G401.6 (cell line): ENCODE results near the gene ILKAP.

Experiments
- FAIRE-seq: peaks from 2 replicates; lab custom pipeline; 2012; peaks lifted over from hg19 to GRCh38; lab: Jason Lieb, UNC

Gene ILKAP

DNA sequence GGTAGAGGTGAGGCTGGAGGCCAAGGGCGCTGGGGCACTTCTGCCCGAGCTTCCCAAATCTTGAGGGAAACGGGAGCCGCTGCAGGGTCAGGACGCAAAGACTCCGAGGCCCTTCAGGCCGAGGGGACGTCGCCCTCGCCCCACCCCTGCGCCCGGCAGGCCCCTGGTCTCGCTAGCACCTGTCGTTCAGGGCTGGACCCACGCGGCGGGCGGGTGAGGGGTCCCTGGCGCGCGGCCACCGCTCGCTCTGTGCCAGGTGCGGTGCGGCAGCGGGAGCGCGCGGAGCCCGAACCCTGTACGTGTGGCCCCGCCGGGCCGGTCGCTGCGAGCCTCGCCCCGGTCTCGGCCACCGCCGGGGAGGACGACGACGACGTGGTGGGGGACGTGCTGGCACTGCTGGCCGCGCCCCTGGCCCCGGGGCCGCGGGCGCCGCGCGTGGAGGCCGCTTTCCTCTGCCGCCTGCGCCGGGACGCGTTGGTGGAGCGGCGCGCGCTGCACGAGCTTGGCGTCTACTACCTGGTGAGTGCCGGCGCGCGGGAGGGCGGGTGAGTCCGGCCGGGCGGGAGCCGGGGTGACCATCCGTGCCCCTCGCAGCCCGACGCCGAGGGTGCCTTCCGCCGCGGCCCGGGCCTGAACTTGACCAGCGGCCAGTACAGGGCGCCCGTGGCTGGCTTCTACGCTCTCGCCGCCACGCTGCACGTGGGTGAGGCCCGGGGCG, 39.9 kb downstream of the ILKAP start:
- no peak for FAIRE-seq

DNA sequence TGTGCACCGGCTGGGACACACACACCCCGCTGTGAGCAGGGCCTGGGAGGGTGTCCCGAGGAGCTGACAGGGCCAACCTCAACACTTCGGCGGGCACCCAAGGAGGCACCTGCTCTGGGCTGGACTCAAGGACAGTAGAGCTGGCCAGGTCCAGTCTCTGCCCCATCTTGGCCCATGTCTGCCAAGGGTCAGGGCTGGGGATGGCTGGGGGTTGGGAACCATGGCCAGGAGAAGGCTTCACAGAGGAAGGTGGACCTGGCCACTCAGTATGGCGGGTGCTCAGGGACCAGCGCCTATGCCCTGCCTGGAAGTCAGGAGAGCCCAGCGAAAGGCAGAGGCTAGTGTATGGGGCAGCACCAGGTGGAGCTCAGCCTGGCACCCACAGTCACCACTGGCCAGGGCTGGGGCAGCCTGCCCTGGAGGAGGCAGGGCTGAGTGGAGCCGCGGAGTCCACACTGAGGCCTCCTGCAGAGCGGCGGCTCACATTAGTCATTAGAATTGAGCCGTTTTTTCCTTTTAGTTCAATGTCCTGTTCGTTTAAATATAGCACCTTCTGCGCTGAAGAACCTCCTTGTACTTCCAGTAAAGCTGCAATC, 40.6 kb downstream of the ILKAP start:
- FAIRE-seq, result no peak

DNA sequence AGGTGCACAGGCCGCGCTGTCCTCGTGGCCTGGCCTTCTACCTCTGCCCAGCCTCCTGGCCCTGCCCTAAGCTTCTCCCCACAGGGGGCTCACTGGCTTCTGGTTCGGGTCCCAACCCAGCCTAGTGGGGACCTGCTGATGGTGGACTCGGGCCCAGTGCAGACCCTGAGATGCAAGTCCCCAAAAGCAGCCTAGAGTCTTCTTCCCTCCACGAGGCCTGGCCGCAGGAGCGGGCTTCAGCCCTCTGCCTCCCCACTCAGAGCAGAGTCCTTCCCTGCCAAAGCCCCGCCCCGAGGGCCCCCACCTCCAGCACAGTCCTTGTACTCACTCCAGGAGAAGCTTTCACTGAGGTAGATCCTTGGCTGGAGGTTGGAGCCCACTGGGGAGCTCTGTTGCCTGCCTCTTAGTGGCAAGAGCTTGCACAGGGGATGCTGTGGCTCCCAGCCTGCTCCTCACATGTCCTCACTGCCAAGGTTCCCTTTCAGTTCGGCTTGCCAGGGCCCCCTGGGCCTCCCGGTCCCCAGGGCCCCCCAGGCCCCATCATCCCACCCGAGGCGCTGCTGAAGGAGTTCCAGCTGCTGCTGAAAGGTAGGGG, 41.1 kb downstream of the ILKAP start:
- no peak for FAIRE-seq

DNA sequence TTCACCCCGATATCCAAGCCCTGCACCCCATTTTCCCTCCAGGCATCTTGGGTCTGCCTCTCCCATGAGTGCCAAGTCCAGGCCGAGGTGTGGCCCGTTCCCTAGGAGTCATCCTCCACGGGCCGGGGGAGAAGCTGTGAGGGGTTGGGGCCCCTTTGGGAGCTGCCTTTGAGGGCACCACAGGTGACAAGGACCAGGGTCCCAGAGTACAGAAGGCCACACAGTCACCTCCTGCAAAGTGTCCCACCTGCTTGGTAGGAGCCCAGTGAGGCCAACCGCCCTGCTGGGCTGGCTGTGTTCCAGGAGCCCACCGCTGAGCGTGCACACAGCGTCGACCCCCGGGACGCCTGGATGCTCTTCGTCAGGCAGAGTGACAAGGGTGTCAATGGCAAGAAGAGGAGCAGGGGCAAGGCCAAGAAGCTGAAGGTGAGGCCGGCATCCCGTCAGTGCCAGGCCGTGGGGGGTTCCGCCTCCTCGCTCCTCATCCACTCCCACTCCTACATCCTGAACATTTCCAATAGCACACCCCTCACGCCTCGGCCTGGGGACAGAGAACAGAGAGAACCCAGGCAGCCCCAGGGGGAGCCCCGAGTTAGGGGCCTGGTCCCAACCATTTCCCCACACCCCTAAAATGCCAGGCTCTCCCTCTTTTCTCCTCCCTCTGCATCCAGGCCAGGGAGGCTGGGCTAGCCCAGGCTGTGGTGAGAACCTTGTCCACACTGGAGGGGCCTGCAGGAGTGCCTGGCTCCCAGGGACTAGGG, 42.0 kb downstream of the ILKAP start:
- FAIRE-seq, result no peak

DNA sequence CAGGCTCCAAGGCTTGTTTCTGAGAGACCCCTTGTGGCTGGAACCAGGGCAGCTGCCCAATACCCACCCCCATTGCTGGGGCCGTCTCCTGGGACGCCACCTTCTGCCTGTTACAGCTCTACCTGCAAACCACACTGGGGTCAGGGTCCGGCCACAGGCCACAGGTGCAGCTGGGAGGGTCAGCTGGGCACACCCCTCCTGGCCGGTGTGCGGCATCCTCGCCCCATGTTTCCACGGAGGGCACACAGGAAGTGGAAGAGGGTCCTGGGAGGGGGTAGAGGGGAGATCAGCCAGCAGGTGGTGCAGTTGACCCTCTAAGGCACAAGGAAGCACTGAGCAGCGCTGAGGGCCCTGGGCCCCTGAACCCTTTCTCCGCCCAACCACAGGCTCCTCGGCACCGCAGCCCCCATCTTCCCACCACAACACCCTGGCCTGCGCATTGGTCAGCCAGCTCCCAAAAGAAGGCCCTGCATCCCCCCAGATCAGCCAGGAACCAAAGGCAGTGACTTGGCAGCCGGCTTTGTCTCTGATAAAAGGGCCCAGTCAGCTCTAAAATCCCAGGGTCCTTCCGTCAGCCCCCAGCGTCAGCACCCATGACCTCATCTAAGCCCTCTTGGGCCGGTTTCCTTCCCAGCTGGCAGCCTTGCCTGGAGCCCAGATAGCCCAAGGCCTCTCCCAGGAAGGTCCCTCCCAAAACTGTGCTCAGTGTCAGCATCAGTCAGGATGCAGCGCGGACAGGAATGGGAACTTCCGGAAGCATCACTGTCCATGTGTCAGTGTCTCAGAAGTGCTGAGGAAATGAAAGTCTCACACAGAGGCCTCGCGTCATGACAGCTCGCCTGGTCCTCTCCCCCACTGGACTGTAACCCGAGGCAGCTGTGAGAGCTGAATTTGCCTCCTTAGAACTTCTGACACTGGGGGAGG, 43.0 kb downstream of the ILKAP start:
- no peak for FAIRE-seq

DNA sequence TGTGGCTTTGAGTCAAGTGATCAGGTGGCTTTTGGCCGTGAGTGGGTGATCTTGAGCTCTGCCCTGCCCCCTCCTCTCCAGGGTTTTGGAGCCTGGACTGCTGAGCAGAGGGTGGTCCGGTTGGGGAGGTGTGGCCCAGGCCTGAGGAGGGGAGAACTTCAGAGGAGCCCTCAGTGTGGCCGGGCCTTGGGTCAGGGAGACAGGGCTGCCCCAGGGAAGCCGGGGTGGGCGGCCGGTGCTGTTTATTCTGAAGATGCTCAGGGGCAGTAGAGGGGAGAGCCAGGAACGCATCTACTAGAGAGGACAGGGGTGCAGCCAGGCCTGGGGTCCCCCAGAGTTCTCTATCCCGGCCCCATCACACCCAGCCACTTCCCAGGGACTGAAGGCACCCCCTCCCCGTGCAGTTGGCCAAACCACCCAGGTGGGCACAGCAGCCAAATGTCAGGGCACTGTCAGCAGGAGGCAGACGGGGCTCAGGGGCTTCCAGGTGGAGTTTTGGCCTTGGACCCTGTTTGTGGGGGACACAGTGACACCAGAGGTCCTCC, 43.8 kb downstream of the ILKAP start:
- no peak for FAIRE-seq

DNA sequence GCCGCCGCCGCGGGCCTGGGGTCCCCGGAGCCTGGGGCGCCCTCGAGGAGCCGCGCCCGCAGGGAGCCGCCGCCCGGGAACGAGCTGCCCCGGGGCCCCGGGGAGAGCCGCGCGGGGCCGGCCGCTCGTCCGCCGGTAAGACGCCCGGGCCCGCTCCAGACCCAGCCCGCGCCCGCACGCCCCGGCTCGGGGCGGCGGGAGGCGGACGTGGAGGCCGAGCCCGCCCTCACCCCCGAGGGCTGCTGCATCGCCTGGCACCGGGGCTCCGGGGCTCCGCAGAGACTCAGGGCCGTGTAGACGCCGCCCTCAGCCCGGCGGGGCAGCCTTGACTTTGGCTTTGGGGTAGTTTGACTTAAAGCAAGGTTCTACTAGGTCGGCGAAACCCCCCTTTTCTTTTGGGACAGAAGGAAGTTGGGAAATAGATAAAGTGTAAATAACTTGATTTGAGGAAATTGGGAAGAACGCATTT, 44.4 kb downstream of the ILKAP start:
- no peak for FAIRE-seq

DNA sequence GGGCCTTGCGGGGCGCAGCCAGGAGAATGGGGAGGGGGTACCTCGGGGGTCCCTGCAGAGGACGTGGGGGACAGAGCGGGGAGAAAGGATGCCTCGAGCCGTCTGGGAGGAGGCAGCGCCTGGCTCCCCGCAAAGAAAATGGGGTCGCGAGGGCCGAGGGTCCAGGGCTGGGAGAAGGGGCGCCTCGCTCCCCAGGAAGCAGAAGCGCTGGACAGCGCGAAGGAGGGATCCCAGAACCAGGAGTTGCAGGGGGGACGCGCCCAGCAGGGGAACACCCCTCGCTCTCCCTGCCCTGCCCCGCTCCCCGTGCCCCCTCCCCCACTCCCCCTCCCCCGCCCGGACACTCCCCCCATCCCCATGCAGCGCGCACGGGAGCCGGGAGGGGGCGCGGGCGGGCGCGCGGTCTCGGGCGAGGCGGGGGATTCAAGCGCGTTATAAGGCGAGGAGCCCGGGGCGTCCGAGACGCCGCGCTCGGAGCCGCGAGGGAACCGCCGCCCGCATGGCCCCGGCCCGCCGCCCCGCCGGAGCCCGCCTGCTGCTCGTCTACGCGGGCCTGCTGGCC, 44.9 kb downstream of the ILKAP start, which contains the start of gene ERFE:
Gene ERFE, plus strand, starts transcription at position 462 of the 562 bp plus-strand sequence. Its CDS starts 38 bp downstream, at position 500.
- no peak for FAIRE-seq

DNA sequence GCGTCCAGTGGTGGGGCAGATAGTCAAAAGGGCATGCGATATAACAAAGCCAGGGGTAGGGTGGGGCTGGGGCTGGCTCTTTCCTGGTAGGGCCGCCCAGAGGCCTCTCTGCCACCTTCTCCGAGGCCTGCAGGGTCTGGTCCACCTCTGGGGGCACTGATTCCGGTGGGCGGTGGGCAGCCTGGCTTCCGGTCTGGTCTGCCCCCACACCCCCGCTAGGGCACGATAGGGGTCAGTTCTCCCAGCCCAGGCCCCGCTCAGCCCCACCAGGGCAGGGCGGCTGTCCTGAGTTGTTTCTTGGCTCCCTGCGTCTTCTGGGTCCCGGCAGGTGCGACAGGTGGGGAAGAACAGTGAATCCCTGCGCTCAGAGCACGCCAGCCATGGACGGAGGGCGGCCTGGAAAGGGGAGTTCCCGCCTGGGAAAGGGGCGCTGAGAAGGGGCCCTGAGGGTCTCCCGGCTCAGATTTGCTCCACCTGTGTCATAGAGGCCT, 45.4 kb downstream of the ILKAP start:
- no peak for FAIRE-seq

DNA sequence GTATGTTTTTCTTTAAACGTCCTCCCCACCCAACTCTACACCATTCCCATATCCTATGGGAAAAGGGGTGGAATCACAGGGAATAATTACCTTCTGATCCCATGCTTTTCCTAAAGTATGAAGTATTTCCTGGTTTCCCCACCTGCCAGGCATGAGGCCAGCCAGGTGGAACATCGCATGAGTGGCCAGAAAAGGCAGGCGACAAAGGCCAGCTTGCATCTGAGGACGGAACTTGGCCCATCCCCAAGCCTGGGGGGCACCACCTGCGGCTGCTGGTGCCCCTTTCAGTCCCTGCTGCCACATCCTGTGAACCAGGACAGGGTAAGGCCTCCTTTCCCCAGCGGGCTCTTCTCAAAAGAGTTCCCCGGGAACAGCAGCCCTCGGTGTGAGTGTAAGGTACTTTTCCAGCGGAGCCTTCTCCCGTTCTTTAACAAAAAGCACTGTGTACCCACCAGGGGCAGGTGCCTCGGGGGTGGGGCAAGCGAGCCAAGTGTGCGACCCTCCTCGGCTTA, 45.9 kb downstream of the ILKAP start:
- no peak for FAIRE-seq

DNA sequence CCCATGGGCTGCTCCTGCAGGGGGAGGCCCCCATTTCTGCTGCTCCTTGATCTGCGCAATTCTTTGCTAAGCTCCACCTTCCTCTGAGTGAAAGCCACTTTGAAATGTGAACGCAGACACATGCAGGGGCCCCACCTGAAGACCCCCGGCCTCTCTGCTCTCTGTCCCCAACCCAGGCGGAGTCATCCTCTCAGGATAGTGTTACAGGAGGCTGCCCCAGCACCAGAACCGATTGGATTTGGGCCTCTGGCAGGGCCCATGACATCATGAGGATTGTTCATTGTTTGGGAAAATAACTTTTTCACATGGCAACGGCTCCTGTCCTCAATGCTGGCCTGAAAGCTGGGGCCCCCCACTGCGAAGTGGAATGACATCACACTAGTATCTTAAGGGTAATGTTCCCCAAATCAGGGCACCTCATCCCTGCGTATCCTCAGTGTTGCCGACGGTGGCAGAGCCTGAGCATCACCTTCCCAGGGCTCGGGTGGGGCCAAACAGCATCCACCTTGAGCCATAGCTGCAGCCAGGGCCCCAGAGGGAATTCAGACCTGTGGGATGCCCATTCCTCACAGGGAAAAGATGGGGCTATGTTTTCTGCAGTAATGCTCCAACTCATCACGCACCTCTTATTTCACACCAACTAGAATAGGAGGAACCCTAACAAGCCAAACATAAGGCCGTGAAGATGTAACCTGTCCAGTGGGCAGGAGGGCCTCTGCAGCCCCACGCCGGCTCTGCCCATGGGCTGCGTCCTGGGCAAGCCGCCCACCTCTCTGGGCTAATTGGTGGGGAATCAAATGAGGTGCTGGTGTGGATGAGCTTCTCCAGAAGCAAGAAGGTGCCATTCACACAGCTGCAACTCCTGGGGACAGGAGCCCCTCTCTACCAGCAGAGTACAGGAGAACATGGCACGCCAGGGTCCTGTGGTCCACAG, 47.5 kb downstream of the ILKAP start:
- no peak for FAIRE-seq

DNA sequence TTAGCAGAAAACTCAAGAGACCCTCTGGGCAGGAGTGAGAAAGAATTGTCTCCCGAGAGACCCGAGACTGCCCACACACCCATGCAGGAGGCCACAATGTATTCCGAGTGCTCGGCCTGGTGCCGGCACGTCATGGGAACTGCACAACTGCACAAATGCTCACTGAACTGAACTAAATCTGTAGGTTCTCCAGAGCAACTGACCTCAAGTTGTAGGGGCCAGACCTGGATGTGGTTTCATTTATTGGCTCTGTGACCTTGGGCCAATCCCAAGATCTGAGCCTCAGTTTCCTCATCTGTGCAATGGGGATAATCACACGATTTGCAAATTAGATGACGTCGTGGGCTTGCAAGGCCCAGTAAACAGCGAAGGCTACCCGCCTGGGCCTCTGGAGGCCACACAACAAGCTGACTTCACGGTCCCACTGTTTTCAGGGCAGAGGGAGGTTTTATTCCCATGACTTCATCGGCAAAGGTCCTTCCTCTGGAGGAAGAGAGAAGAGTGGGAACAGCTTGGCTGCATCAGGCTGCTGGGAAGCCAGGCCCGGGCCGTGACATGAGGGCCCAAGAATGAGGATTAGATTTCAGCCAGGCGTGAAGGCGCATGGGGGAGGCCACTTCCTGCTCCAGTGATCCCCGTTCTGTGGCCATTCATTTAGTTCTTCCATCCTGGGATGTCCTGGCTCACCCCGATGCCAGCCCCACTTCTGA, 48.3 kb downstream of the ILKAP start:
- FAIRE-seq, result no peak

DNA sequence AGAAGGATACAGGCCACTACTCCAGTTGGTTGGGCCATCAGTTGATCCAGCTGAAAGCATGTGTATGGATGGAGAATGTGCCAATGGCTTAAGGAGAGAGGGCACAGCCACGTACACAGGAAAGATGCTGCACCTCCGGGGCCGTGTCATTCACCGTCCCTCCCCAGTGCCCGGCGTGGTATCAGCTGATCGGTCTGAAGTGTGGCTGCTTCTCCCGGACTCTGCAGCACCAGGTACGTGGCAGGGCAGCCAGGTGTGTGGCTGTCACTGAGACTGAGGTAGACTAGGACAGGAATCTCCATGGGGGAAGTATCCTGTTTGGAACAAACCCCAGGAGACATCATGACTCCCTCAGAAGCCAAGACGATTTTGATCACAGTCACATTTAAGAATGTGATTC, 48.9 kb downstream of the ILKAP start:
- no peak for FAIRE-seq

DNA sequence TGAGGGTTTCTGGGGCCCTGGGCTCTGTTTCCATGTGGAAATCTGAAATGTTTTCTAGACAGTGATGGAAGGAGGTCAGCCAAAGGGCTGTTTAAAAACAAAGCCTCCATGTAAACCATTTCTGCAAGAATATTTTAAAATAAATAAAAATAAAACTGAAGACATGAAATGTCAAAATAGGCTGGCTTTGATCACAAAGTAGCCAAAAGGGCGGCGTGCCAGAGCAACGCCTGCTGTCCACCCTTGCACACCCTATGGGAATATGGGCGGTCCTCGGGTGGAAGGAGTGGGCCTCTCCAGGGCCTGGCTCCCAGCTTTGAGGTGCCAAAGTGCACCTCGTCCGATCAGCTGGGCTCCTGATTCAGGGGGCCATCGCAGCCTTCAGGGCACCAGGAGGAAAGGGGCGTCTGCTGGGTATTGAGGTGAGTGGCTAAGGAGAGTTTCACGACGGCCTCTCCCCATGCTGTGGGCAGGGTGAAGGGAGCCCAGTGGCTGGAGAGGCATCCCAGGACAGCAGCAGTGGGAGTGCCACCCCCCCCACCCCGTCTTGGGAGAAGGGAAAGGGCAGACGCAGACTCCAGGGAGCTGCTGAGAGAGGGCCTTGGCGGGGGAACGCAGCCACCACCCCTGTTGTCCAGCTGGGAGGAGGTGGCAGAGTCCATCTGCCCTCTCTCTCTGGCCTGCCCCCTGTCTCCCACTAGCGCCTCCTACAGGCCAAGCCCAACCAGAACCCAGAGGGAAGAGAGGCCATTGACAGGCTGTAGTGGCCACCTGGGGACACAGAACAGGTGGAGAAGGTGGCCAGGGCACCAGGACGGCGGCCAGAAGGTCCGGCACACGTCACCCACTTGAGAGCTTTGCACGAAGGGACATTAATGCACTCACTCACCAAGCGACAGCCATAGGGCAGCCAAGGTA, 50.5 kb downstream of the ILKAP start:
- FAIRE-seq, result no peak

DNA sequence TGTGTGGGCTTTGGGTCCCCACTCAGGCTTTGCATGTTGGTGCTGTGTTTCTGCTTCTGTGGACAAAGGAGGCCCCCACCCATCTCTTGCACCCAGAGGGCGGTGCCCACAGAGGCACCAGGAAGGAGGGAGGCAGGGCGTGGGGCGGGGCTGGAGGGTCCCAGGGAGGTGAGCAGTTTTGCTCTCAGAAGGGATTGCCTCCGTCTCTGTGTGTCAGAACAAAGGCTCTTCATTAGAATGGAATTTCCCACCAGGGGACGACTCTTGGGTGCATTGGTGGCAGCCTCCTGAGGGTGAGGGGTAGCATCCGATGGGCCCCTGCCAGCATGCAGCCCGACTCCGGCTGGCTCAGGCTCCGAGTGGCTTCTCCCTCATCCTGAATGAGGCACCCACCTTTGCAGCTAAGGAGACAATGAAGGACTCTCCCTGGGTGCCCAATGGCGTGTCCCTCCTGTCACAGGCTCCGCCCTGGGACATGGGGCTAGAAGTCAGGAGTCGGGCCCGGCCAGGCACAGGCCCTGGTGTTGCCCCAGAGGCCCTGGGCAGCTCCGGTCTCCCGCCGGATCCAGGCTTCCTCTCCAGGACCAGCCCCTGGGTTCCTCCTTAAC, 51.8 kb downstream of the ILKAP start:
- no peak for FAIRE-seq

DNA sequence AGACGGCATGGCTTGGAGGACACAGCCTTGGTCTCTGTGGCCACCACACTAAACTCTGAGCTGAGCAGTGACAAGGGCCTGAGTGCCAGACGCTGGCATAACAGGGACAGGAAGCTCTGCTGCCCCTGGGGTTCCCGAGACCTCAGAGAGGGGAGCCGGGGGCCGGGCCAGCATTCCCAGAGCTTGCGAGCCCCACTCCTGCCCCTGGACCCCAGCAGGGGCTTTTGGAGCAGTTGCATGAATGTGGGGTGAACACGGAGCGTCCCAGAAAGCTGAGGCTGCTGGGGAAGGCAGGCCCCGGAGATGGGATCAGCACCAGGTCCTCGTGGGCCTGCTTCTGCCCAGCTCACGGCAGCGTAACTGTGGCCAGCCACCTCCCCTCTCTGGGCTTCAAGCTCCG, 52.3 kb downstream of the ILKAP start:
- FAIRE-seq, result no peak

DNA sequence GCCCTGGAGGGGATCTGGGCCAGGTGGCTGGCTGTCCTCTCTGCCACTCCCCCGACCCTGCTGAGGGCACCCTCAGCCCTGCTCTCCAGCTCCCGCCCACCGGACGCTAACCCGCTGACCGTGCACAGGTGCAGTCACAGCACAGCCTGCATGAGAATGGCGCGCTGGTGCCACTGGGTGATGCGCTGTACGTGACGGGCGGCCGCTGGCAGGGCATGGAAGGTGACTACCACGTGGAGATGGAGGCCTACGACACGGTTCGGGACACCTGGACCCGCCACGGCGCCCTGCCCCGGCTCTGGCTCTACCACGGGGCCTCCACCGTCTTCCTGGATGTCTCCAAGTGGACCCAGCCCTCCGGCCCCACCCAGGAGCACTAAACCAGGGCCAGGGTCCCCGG, 52.8 kb downstream of the ILKAP start:
- FAIRE-seq, result no peak
